Activated T-helper 1 cell treated with anti-CD3 and anti-CD28 coated beads, Interleukin-12 subunit alpha, Interleukin-12 subunit beta, Interleukin-2, Interleukin-4 antibody, amounts not matched to agents 30 ng/mL and 10 ng/mL and 1 ng/mL, durations not matched to agents 14 hours and 24 hours and 36 hours (primary cell): ENCODE data around the gene TRMT5. TPM values are rescaled to one million over a fixed set of nuclear protein-coding genes. Genes with fewer than 3 reads are reported as not detected.

Experiments
- DNase-seq: peaks from one replicate; pipeline ENCODE4 v3.0.0; 2021; ENCODE audit warnings: low spot score
- H3K27ac Mint-ChIP-seq: one replicate; pipeline ENCODE4 v1.8.0; 2021; ENCODE audit warnings: mild to moderate bottlenecking, mixed read lengths
- H3K27me3 Mint-ChIP-seq: one replicate; pipeline ENCODE4 v1.8.0; 2022; ENCODE audit warnings: mild to moderate bottlenecking, moderate library complexity, mixed read lengths; ENCODE audit not compliant: insufficient read depth
- H3K36me3 Mint-ChIP-seq: one replicate; pipeline ENCODE4 v1.8.0; 2021; ENCODE audit warnings: low read depth, mixed read lengths
- H3K4me1 Mint-ChIP-seq: one replicate; pipeline ENCODE4 v1.8.0; 2021; ENCODE audit warnings: low read depth, mixed read lengths
- H3K4me3 Mint-ChIP-seq: one replicate; pipeline ENCODE4 v1.8.0; 2021; ENCODE audit warnings: mild to moderate bottlenecking, moderate library complexity, mixed read lengths
- H3K9me3 Mint-ChIP-seq: one replicate; pipeline ENCODE4 v1.8.0; 2021; ENCODE audit warnings: mixed read lengths
- intact Hi-C: fragments of 100-400 bp; cut with micrococcal nuclease; formaldehyde crosslinking; loops from one replicate; pipeline ENCODE4 v1.15.1; 2024
- total RNA-seq: library from RNA; stranded (reverse); gene quantifications from 2 replicates; pipeline ENCODE4 v1.2.3, GENCODE V29; 2022

TRMT5 gene
- total RNA-seq, 1 donor from 2014 or later, result 19.2 TPM

DNA sequence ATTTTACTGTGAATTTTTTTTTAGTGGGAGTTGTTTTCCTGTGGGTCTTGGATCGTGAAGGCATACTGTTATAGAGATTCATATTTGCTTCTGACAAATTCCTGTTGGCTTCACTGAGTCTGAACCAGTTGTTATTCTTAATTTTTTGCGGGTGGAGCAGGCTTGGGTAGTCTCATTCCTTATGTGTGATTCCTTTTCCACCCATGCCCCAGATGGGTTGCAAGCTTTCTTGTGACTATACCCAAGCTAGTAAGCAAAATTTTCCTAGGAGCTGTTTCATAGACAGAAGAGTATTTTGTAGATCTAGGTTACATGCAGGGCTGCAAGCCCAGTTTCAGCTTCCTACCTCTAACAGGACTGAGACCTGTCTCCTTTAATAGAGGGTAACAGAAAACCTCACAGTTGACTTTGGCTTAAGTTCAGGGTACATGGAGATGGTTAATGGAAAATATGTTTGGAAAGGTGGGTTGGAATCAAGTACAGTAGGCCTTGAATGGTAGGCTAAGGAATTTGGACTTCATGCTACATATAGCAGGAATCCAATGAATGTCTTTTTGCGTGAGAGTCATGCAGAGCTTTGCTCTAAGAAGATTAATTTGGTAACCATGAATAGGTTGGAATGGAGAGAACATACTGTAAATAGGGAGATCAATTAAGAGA lies 29.0 kb downstream of the TRMT5 start:
- Mint-ChIP-seq H3K27ac (no peak overlapping the region), H3K9me3 (peaks cover 14% of the 10 kb centered on the region), H3K4me1 (peaks cover 10% of the 10 kb centered on the region), H3K27me3 (no peaks in the 10 kb centered on the region), H3K4me3 (no peak overlapping the region), H3K36me3 (peaks cover 13% of the 10 kb centered on the region)
- intact Hi-C loops, result no loop called here
- DNase-seq, result no peak

GRCh38 chr14:60946773-60947172 lies 34.1 kb downstream of the TRMT5 start:
- H3K27ac Mint-ChIP-seq, result no peak overlapping the region
- H3K9me3 Mint-ChIP-seq, result no peaks in the 10 kb centered on the region
- intact Hi-C loops, result loop anchor here (1.0 to 10.0 kb wide), 4 partner anchors 10 to 231 kb away; no protein-coding TSS in a partner anchor
- no peak overlapping the region for H3K4me3 Mint-ChIP-seq
- no peaks in the 10 kb centered on the region for H3K27me3 Mint-ChIP-seq
- H3K4me1 Mint-ChIP-seq, result peaks cover 12% of the 10 kb centered on the region
- DNase-seq, result no peak
- peaks cover 11% of the 10 kb centered on the region for H3K36me3 Mint-ChIP-seq

DNA sequence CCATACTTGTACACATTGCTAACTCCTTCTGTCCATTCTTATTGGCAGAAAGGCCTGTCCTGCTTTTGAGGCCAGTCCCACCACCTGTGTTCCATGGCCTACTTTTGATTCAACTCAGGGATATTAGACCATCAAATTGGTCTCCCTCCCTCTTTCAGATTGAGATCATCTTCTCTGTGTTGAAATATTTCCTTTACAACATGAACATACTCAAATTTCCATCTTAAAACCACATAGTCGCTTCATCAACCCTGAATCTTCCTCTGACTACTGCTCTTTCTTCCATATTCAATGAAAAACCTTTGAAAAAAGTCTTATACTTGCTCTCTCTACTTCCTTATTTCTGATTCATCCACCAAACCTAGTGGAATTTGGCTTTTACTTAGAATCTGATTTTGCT lies 34.9 kb downstream of the TRMT5 start:
- Mint-ChIP-seq H3K4me3 (no peak overlapping the region), H3K9me3 (no peaks in the 10 kb centered on the region), H3K36me3 (peaks cover 11% of the 10 kb centered on the region), H3K4me1 (peaks cover 12% of the 10 kb centered on the region), H3K27me3 (no peaks in the 10 kb centered on the region), H3K27ac (peak overlapping the region; percentile 67)
- intact Hi-C loops, result loop anchor here (1.0 to 10.0 kb wide), 4 partner anchors 10 to 231 kb away; no protein-coding TSS in a partner anchor
- DNase-seq, result no peak

DNA sequence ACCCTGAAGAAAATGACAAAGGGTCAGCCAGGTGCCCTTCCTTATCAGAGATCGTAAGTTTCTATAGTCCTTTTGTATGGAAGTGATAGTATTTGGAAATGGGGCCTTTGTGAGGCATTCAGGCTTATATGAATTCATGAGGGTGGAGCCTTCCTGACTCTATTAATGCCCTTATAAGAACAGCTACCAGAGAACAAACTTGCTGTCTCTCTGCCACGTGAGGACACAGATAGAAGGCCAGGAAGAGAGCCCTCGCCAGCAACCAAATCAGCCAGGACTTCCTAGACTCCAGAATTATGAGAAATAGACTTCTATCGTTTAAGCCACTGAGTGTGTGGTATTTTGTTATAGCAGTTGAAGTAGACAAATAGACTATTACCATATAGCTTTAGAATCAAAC lies 36.7 kb downstream of the TRMT5 start:
- Mint-ChIP-seq H3K36me3 (peaks cover 10% of the 10 kb centered on the region), H3K4me3 (no peak overlapping the region)
- intact Hi-C loops, result loop anchor here (10.0 kb wide), 1 partner anchor 69 kb away; no protein-coding TSS in a partner anchor

GRCh38 chr14:60943637-60944032 lies 37.2 kb downstream of the TRMT5 start:
- peaks cover 3% of the 10 kb centered on the region for H3K9me3 Mint-ChIP-seq
- intact Hi-C loops, result loop anchor here (10.0 kb wide), 1 partner anchor 69 kb away; no protein-coding TSS in a partner anchor
- peaks cover 12% of the 10 kb centered on the region for H3K4me1 Mint-ChIP-seq
- H3K27ac Mint-ChIP-seq, result no peak overlapping the region
- H3K27me3 Mint-ChIP-seq, result no peaks in the 10 kb centered on the region
- H3K4me3 Mint-ChIP-seq, result no peak overlapping the region
- DNase-seq, result no peak
- peaks cover 12% of the 10 kb centered on the region for H3K36me3 Mint-ChIP-seq

More for the DNA sequence above, 36.7 kb downstream of the TRMT5 start:
- H3K27ac Mint-ChIP-seq, result no peak overlapping the region
- H3K4me1 Mint-ChIP-seq, result peaks cover 12% of the 10 kb centered on the region
- no peak for DNase-seq
- H3K27me3 Mint-ChIP-seq, result no peaks in the 10 kb centered on the region
- H3K9me3 Mint-ChIP-seq, result peaks cover 3% of the 10 kb centered on the region

- Mint-ChIP-seq H3K27ac (no peak overlapping the region), H3K27me3 (no peaks in the 10 kb centered on the region), H3K4me3 (no peak overlapping the region), H3K4me1 (no peaks in the 10 kb centered on the region), H3K36me3 (peaks cover 3% of the 10 kb centered on the region), H3K9me3 (peaks cover 3% of the 10 kb centered on the region)
- DNase-seq, result no peak
- intact Hi-C loops, result no loop called here
Observed at GRCh38 chr14:60935319-60935718, 45.6 kb downstream of the TRMT5 start.

GRCh38 chr14:60933920-60934655 lies 46.8 kb downstream of the TRMT5 start:
- Mint-ChIP-seq H3K4me1 (no peaks in the 10 kb centered on the region), H3K27ac (no peak overlapping the region), H3K9me3 (no peaks in the 10 kb centered on the region), H3K36me3 (peaks cover 3% of the 10 kb centered on the region), H3K4me3 (no peak overlapping the region), H3K27me3 (no peaks in the 10 kb centered on the region)
- intact Hi-C loops, result no loop called here
- DNase-seq, result no peak

GRCh38 chr14:60931218-60931617 lies 49.7 kb downstream of the TRMT5 start:
- Mint-ChIP-seq H3K27me3 (no peaks in the 10 kb centered on the region), H3K4me3 (no peak overlapping the region), H3K9me3 (no peaks in the 10 kb centered on the region), H3K27ac (no peak overlapping the region), H3K4me1 (peaks cover 1% of the 10 kb centered on the region), H3K36me3 (no peaks in the 10 kb centered on the region)
- DNase-seq, result no peak
- intact Hi-C loops, result no loop called here

DNA sequence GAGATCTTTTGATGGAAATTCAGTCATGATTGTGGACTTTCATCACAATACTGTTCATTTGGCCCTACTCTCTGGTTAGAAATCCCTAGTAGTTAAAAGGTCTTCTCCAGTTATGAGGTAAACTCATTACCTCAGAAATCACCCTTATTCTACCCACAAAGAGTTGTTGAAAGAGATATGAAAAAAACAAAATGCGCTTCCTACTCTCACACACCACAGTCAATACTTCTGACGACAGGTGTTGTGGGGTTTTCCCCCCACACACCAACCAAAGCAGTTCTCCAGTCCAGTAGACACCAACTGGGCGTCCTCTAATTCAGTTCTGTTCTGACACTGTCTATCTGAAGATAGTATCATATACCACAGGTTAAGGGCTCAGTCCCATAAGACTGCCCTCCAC lies 54.9 kb downstream of the TRMT5 start:
- H3K4me1 Mint-ChIP-seq, result peaks cover 7% of the 10 kb centered on the region
- no peaks in the 10 kb centered on the region for H3K9me3 Mint-ChIP-seq
- H3K27ac Mint-ChIP-seq, result no peak overlapping the region
- no peak overlapping the region for H3K4me3 Mint-ChIP-seq
- H3K27me3 Mint-ChIP-seq, result no peaks in the 10 kb centered on the region
- peaks cover 2% of the 10 kb centered on the region for H3K36me3 Mint-ChIP-seq
- intact Hi-C loops, result no loop called here
- DNase-seq, result no peak

- H3K4me1 Mint-ChIP-seq, result peaks cover 7% of the 10 kb centered on the region
- no peak overlapping the region for H3K27ac Mint-ChIP-seq
- DNase-seq, result no peak
- H3K36me3 Mint-ChIP-seq, result peaks cover 2% of the 10 kb centered on the region
- H3K9me3 Mint-ChIP-seq, result no peaks in the 10 kb centered on the region
- H3K4me3 Mint-ChIP-seq, result no peak overlapping the region
- H3K27me3 Mint-ChIP-seq, result no peaks in the 10 kb centered on the region
- intact Hi-C loops, result no loop called here
Observed at GRCh38 chr14:60925286-60925685, 55.6 kb downstream of the TRMT5 start.

- no peak overlapping the region for H3K4me3 Mint-ChIP-seq
- peaks cover 2% of the 10 kb centered on the region for H3K36me3 Mint-ChIP-seq
- H3K27ac Mint-ChIP-seq, result no peak overlapping the region
- intact Hi-C loops, result no loop called here
- no peak for DNase-seq
- H3K27me3 Mint-ChIP-seq, result no peaks in the 10 kb centered on the region
- H3K4me1 Mint-ChIP-seq, result peaks cover 7% of the 10 kb centered on the region
- no peaks in the 10 kb centered on the region for H3K9me3 Mint-ChIP-seq
Observed at GRCh38 chr14:60922050-60922449, 58.8 kb downstream of the TRMT5 start.
